GM12878 (cell line): ENCODE results near the gene BTBD6. TPM values are rescaled to one million over a fixed set of nuclear protein-coding genes. Genes with fewer than 3 reads are reported as not detected.

Experiments
- ATAC-seq: fragments of 200-7000 bp; cut with Tn5 transposase; 3 replicates; pipeline ENCODE4 v1.9.1; 2020; ENCODE audit warnings: mild to moderate bottlenecking, moderate library complexity
- BruUV-seq: library from RNA; stranded (reverse); fragments of 400-500 nt; replicated peaks from 2 replicates; lab custom pipeline; 2021; lab: Mats Ljungman, UMichigan
- CTCF ChIA-PET: fragments of 300-600 bp; sonication (Branson Sonifier 250); formaldehyde crosslinking; extraction: SDS; loops from one replicate; lab custom pipeline; 2021; ENCODE audit warnings: inconsistent platforms; lab: Yijun Ruan, JAX
- POLR2A ChIA-PET: fragments of 350-600 bp; formaldehyde crosslinking; extraction: SDS; loops from one replicate; lab custom pipeline; 2021; ENCODE audit warnings: inconsistent platforms; lab: Charles Lee
- RAD21 ChIA-PET: fragments of 300-600 bp; sonication (Branson Sonifier 250); formaldehyde crosslinking; loops from one replicate; lab custom pipeline; 2023; ENCODE audit warnings: antibody characterized with exemption; ENCODE audit not compliant: unreplicated experiment; lab: Charles Lee
- SMC1A ChIA-PET: fragments of 300-600 bp; sonication (Branson Sonifier 250); formaldehyde crosslinking; loops from one replicate; lab custom pipeline; 2023; ENCODE audit not compliant: unreplicated experiment, uncharacterized antibody; lab: Charles Lee
- DNase-seq: peaks from one replicate; pipeline ENCODE4 v3.0.0-alpha.2; 2011; ENCODE audit warnings: low read depth, low spot score
- FAIRE-seq: peaks from 3 replicates; lab custom pipeline; 2011; peaks lifted over from hg19 to GRCh38; lab: Jason Lieb, UNC
- H2AFZ ChIP-seq: 2 replicates; pipeline ENCODE4 v1.6.0; 2011; ENCODE audit warnings: low read depth, low read length, control low read depth; ENCODE audit not compliant: control insufficient read depth
- H3K27ac ChIP-seq: 2 replicates; pipeline ENCODE4 v1.5.1; 2011; ENCODE audit warnings: control low read depth; ENCODE audit not compliant: control insufficient read depth, insufficient read depth
- H3K27me3 ChIP-seq, 2 experiments: replicated peaks in 1 of 2; 2 replicates each; pipeline versions ENCODE4 v1.6.0 to v1.6.1; 2011; ENCODE audit warnings: low read length in 1 of 2; ENCODE audit not compliant: control insufficient read depth in 2 of 2, insufficient read depth in 2 of 2
- H3K36me3 ChIP-seq, 2 experiments: 2 replicates each; pipeline ENCODE4 v1.5.1; 2011; ENCODE audit warnings: low read length in 1 of 2; ENCODE audit not compliant: control insufficient read depth in 2 of 2, insufficient read depth in 2 of 2
- H3K4me1 ChIP-seq: 2 replicates; pipeline ENCODE4 v1.6.1; 2011; ENCODE audit warnings: mild to moderate bottlenecking, low read length, moderate library complexity, mixed read lengths; ENCODE audit not compliant: control insufficient read depth, insufficient read depth
- H3K4me2 ChIP-seq: 2 replicates; pipeline ENCODE4 v1.6.0; 2011; ENCODE audit warnings: control low read depth; ENCODE audit not compliant: control insufficient read depth, insufficient read depth
- H3K4me3 ChIP-seq: fragments of 200-600 bp; sonication (generic); 2 replicates; pipeline ENCODE4 v1.5.1; 2016
- H3K79me2 ChIP-seq: 2 replicates; pipeline ENCODE4 v1.6.0; 2011; ENCODE audit warnings: low read length; ENCODE audit not compliant: control insufficient read depth, insufficient read depth
- H3K9ac ChIP-seq: 2 replicates; pipeline ENCODE4 v1.8.0; 2011; ENCODE audit warnings: low read length, control low read depth, mixed read lengths; ENCODE audit not compliant: control insufficient read depth, insufficient read depth
- H3K9me3 ChIP-seq: replicated peaks from 3 replicates; pipeline ENCODE4 v1.5.1; 2011; ENCODE audit warnings: mild to moderate bottlenecking, low read length; ENCODE audit not compliant: control insufficient read depth, insufficient read depth
- H4K20me1 ChIP-seq: 2 replicates; pipeline ENCODE4 v1.6.0; 2011; ENCODE audit not compliant: control insufficient read depth, insufficient read depth
- CUX1 ChIP-seq: IDR thresholded peaks from 2 replicates; pipeline ENCODE4 v1.6.1; 2012; ENCODE audit warnings: improper control_type of control experiment, low read depth, low read length; ENCODE audit not compliant: insufficient replicate concordance
- EED ChIP-seq: sonication (generic); IDR thresholded peaks from 2 replicates; pipeline ENCODE4 v1.6.1; 2016; ENCODE audit warnings: antibody characterized with exemption, low read depth
- MXI1 ChIP-seq: fragments of 150-350 bp; IDR thresholded peaks from 2 replicates; pipeline ENCODE4 v1.6.1; 2011; ENCODE audit warnings: low read depth, mild to moderate bottlenecking, inconsistent platforms, low read length, improper control_type of control experiment
- ZBED1 ChIP-seq: IDR thresholded peaks from 2 replicates; pipeline ENCODE4 v1.6.1; 2016; ENCODE audit warnings: borderline replicate concordance
- ZNF274 ChIP-seq: IDR thresholded peaks from one replicate; pipeline ENCODE4 v1.8.0; 2011; ENCODE audit not compliant: insufficient read length, insufficient read depth
- WGBS: methylation state at CpG from one replicate; pipeline ENCODE4 v1.1.6; 2016; ENCODE audit warnings: low lambda C conversion rate; ENCODE audit not compliant: insufficient replicate concordance, insufficient coverage; ENCODE audit errors: missing lambda C conversion rate; 5-methylcytosine and 5-hydroxymethylcytosine counted together
- in situ Hi-C: fragments of 300-500 bp; cut with MboI; formaldehyde crosslinking; loops from 9 replicates; pipeline ENCODE4 v1.14.3; 2018; ENCODE audit warnings: mixed read lengths
- intact Hi-C: fragments of 100-400 bp; cut with micrococcal nuclease; formaldehyde crosslinking; loops from one replicate; pipeline ENCODE4 v1.14.2; 2022; ENCODE audit not compliant: unreplicated experiment
- polyA plus RNA-seq, 11 experiments: library from polyadenylated mRNA; depleted of rRNA in 4 of 11; unstranded in 6 of 11; stranded (reverse) in 5 of 11; fragments of >200 nt; fragmentation: Nextera tagmentation in 4 of 11; fragmentation: Illumina TruSeq in 1 of 11; extraction: Ambion mirVana in 4 of 11; extraction: Trizol in 1 of 11; gene quantifications; 1 replicate in 1 of 11; 2 replicates in 10 of 11; pipeline versions ENCODE4 v1.2.1 to v1.2.3, GENCODE V29; 2011 to 2016; ENCODE audit warnings: inconsistent platforms in 2 of 11, missing spikeins in 2 of 11, low read depth in 1 of 11
- total RNA-seq, 4 experiments: library from RNA; depleted of rRNA in 3 of 4; stranded (reverse); fragments of >200 nt in 3 of 4; fragmentation: Illumina TruSeq in 1 of 4; extraction: Trizol in 1 of 4; gene quantifications; 2 replicates each; pipeline versions ENCODE4 v1.2.1 to v1.2.3, GENCODE V29; 2013 to 2021
- TF ChIP-seq, protein P1 (sequence below): IDR thresholded peaks from 2 replicates; pipeline ENCODE4 v1.6.1; 2011; ENCODE audit warnings: low read depth, low read length, improper control_type of control experiment, borderline replicate concordance

BTBD6 gene
- total and polyA plus RNA-seq, 10 of the 15 experiments (the other 5 are each of a cell fraction or from before 2014, with no cell fraction given): 1.4 to 36.5 (median 15.8) TPM

DNA sequence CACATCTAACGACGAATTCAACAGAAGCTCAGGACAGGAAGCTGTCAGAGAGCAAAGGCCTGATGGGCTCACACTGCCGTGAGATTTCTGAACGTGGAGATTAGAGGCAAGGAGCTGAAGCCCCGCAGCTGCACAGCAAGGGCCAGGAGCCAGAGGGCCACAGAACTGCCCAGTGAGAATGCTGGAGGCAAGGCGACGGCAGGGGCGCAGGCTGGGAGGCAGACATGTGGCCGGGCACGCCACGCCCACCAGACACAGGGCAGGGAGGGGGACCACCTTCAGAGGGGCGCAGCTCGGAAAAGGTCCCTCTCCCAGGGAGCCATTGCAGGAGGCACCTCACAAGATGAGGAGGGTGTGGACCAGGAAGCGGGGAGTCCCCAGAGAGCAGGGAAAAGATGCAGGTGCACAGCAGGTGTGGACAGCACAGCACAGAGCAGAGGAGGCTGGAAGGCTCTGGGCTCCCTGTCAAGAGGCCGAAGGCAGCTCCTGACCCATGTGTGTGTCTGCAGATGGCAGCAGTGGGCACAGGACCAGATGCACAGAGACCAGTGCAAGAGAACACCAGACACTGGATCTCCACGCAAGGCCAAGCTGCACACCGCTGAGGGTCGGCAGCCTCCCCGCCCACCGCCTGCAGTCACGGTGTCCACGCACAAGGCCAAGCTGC is 23.0 kb downstream of the BTBD6 start:
- no peak overlapping the region for H3K4me2 ChIP-seq
- no peak overlapping the region for H3K9ac ChIP-seq
- peaks cover 0 to 8% of the 10 kb centered on the region in 2 experiments; a peak in 3 of 4 replicates for H3K36me3 ChIP-seq
- intact Hi-C loops: no loop called here
- ATAC-seq (no peak), FAIRE-seq (no peak), DNase-seq (no peak)
- H3K27ac ChIP-seq: no peak overlapping the region
- WGBS: 96% methylated on average over 18 of the region's 22 CpGs
- no peak overlapping the region for H2AFZ ChIP-seq
- BruUV-seq: no TSS peak
- POLR2A ChIA-PET: no interaction called here
- SMC1A ChIA-PET: interaction anchor here (1.1 kb wide), 1 partner anchor 177 kb away, joined by 3 read pairs; no protein-coding TSS in a partner anchor
- H3K79me2 ChIP-seq: no peaks in the 10 kb centered on the region; the same call in 1 of the 2 replicates
- no peaks in the 10 kb centered on the region for H4K20me1 ChIP-seq
- no peak overlapping the region for H3K4me3 ChIP-seq
- no peaks in the 10 kb centered on the region for H3K4me1 ChIP-seq
- CTCF ChIA-PET: interaction anchor here (0.7 to 1.1 kb wide), 3 partner anchors 11 to 81 kb away, joined by 3 to 5 read pairs (median 5); no protein-coding TSS in a partner anchor
- no peaks in the 10 kb centered on the region for H3K27me3 ChIP-seq
- RAD21 ChIA-PET: no interaction called here
- no peaks in the 10 kb centered on the region for H3K9me3 ChIP-seq
- in situ Hi-C loops: no loop called here
- TF ChIP-seq ZBED1 (no peak), ZNF274 (no peak), MXI1 (no peak), CUX1 (no peak), EED (no peak)
- TF ChIP-seq, protein P1, sequence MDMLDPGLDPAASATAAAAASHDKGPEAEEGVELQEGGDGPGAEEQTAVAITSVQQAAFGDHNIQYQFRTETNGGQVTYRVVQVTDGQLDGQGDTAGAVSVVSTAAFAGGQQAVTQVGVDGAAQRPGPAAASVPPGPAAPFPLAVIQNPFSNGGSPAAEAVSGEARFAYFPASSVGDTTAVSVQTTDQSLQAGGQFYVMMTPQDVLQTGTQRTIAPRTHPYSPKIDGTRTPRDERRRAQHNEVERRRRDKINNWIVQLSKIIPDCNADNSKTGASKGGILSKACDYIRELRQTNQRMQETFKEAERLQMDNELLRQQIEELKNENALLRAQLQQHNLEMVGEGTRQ: no peak
- TF ChIP-seq, all 136 proteins: peak for 0
